Fibroblast of villous mesenchyme (primary cell): ENCODE measurements around the gene TTLL11. TPM values are rescaled to one million over a fixed set of nuclear protein-coding genes. Genes with fewer than 3 reads are reported as not detected.

Experiments used
- DNase-seq: peaks from one replicate; pipeline ENCODE4 v3.0.0-alpha.2; 2010; ENCODE audit warnings: low read depth
- H3K4me3 ChIP-seq: 2 replicates; pipeline ENCODE4 v1.5.1; 2011; ENCODE audit warnings: low read depth, mild to moderate bottlenecking, low read length
- CTCF ChIP-seq: IDR thresholded peaks from 2 replicates; pipeline ENCODE4 v1.5.1; 2012; ENCODE audit warnings: low read depth, mild to moderate bottlenecking, low read length; ENCODE audit not compliant: insufficient read depth
- total RNA-seq: library from RNA; depleted of rRNA; stranded (reverse); fragments of >200 nt; gene quantifications from 2 replicates; pipeline ENCODE4 v1.2.3, GENCODE V29; 2012

TTLL11 gene
- total RNA-seq, 1 donor = 4.3 TPM

- no peak for TF ChIP-seq CTCF
- no peak for DNase-seq
- H3K4me3 ChIP-seq = no peak overlapping the region
These were observed 72.7 kb downstream of the TTLL11 start for GRCh38 chr9:122020398-122020797.

GRCh38 chr9:122016744-122017143 lies 76.4 kb downstream of the TTLL11 start:
- DNase-seq = peak; percentile 19
- peak; percentile 25 for TF ChIP-seq CTCF
- H3K4me3 ChIP-seq = no peak overlapping the region

- no peak overlapping the region for H3K4me3 ChIP-seq
- no peak for DNase-seq
- no peak for TF ChIP-seq CTCF
These were observed 76.8 kb downstream of the TTLL11 start for GRCh38 chr9:122016309-122016708.

GRCh38 chr9:122015170-122015821 lies 77.8 kb downstream of the TTLL11 start:
- TF ChIP-seq CTCF = no peak
- H3K4me3 ChIP-seq = no peak overlapping the region
- DNase-seq = no peak

GRCh38 chr9:122011818-122012498 lies 81.2 kb downstream of the TTLL11 start:
- DNase-seq = no peak
- no peak overlapping the region for H3K4me3 ChIP-seq
- no peak for TF ChIP-seq CTCF

GRCh38 chr9:122008559-122008958 lies 84.5 kb downstream of the TTLL11 start:
- H3K4me3 ChIP-seq = no peak overlapping the region
- DNase-seq = no peak
- no peak for TF ChIP-seq CTCF
